Gastrocnemius medialis (tissue), 4 donors: Measurements from ENCODE around the gene PRELID3B.

ENCODE experiments used
- CTCF ChIP-seq, 5 experiments: fragments of 450-650 bp in 3 of 5; fragments of 200-600 bp in 2 of 5; sonication (generic) in 2 of 5; IDR thresholded peaks in 4 of 5; conservative IDR thresholded peaks in 1 of 5; 1 replicate in 4 of 5; 2 replicates in 1 of 5; pipeline ENCODE4 v1.5.1; 2016 to 2019; ENCODE audit warnings: antibody characterized with exemption in 5 of 5, mild to moderate bottlenecking in 3 of 5, moderate library complexity in 3 of 5
- POLR2A ChIP-seq, 2 donors: fragments of 450-650 bp; IDR thresholded peaks; one replicate each; pipeline ENCODE4 v1.6.1; 2017; ENCODE audit warnings: antibody characterized with exemption in 2 of 2, mild to moderate bottlenecking in 2 of 2, moderate library complexity in 2 of 2

- TF ChIP-seq CTCF (IDR thresholded peaks at IDR 0.05 in 4 of 5, conservative IDR thresholded peaks at IDR 0.05 in 1 of 5): no peak
- no peak for TF ChIP-seq POLR2A (IDR thresholded peaks at IDR 0.05)
These were observed 41.7 kb upstream of the PRELID3B start for GRCh38 chr20:59084041-59084850.
